GM12873 (cell line): Measurements from ENCODE around the gene ZNF831.

Source experiments
- TF ChIP-seq, protein P1 (sequence below): IDR thresholded peaks from 2 replicates; pipeline ENCODE4 v1.5.1; 2012; ENCODE audit warnings: low read depth, mild to moderate bottlenecking, moderate library complexity, low read length, control low read depth; ENCODE audit not compliant: insufficient read depth; ENCODE audit errors: missing control alignments

Gene ZNF831

DNA sequence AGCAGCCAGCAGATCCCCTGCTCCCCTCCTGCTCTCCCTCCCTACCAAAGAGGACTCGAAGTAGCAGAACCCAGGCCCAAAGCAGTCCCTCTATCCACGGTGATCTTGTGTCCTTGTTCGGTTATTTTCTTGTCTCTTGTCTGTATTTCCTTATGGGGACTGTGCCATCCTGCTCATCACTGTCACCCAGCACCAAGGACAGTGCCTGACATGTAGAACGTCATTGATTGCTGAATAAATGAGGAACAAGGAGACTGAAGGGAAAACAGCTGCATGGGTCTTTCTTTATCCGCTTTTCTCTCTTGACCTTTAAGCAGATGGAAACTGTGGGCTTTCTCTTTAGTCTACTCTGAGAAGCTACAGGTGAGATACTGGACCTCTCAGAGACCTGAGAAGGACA, 29.4 kb upstream of the ZNF831 start:
- TF ChIP-seq, protein P1, sequence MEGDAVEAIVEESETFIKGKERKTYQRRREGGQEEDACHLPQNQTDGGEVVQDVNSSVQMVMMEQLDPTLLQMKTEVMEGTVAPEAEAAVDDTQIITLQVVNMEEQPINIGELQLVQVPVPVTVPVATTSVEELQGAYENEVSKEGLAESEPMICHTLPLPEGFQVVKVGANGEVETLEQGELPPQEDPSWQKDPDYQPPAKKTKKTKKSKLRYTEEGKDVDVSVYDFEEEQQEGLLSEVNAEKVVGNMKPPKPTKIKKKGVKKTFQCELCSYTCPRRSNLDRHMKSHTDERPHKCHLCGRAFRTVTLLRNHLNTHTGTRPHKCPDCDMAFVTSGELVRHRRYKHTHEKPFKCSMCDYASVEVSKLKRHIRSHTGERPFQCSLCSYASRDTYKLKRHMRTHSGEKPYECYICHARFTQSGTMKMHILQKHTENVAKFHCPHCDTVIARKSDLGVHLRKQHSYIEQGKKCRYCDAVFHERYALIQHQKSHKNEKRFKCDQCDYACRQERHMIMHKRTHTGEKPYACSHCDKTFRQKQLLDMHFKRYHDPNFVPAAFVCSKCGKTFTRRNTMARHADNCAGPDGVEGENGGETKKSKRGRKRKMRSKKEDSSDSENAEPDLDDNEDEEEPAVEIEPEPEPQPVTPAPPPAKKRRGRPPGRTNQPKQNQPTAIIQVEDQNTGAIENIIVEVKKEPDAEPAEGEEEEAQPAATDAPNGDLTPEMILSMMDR, result no peak

DNA sequence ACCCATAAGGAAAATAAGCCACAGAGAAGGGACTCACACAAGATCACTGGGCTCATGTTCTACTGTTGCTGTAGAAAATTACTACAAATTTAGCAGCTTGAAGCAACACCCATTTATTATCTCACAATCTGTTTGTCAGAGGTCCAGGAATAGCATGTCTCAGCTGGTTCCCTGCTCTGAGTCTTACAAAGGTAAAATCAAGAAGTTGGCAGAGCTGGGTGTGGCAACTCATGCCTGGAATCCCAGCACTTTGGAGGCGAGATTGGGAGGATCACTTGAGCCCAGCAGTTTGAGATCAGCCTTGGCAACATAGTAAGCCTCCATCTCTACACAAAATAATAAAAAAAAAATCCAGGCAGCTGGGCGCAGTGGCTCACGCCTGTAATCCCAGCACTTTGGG, 28.5 kb upstream of the ZNF831 start:
- TF ChIP-seq, protein P1, result no peak

DNA sequence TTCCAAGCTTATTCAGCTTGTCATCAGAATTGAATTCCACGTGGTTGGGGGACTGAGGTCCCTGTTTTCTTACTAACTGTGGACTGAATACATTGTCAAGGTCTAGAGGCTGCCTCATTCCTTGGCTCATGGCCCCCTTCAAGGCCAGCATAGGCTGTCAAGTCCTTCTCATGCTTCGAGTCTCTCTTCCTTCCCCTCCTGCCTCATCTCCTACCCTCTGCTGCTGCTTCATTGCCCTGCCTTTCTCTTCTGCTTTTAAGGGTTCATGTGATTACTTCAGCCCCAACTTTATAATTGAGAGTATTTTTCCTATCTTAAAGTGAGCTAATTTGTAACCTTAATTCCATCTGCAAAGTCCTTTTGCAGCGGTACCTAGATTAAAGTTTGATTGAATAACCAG, 27.6 kb upstream of the ZNF831 start:
- TF ChIP-seq, protein P1, result no peak

DNA sequence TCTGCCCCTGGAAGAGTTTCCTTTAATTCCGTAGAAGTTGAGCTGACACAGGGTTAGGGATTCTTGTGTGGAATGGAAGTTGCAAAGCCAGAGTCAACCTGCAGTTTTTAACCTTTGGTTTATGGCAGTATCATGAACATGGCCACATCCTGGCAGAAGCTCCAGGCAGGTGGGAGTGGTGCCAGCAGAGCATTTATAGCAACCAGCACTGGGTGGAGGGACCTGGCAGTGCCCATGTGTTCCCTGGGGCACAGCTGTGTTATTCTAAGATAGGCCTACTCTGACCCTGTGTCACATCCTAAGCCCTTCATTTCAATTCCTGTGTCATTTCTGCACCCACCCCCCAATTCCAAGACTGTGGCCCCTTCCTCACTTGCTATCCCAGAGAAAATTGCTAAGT, 26.1 kb upstream of the ZNF831 start:
- TF ChIP-seq, protein P1, result no peak

DNA sequence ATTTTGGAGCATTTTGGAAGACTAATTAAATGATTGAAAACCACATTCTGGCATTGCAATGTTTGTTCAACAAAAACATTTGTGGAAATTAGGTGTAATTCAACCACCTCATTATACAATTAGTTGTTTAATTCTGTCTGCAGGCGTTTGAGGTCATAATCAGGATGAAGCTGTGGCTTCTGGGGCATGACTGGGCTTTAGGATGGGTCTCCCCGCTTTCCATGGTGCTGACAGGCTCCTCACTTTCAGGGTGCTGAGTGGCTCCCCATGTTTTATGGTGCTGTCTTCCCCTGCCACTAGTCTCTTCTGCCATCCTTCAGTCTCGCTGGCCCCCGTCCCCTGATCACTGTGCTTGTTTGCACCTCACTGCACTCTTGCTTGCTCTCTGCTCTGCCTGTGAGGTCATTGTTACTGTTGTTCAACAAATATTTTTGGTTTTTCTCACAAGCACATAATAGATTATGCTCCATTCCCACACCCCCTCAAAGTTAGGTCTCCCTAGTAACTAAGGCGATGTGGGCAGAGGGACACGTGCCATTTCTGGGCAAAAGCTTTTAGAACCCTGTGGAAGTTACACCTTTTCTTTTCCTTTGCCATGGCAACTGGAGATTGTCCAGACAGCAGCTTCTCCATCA, 25.4 kb upstream of the ZNF831 start:
- TF ChIP-seq, protein P1, result no peak

DNA sequence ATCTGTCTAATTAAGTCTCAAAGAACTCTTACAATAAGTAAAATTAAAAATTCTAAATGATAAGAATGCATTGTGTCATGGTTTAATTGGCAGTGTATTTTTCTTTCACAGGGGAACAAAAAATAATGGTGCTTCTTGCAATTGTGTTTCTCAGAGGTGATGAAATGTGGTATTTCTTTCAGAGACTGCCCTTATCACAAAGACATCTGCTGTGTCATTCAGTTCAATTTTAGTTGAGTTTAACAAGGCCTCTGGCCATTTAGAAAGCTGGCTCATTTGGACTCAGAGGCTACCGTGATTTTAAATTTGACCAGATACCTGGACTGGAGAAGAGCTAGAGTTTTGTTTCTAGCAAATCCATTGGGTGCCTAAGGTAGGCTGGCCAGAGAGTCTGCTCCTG, 23.6 kb upstream of the ZNF831 start:
- TF ChIP-seq, protein P1, result no peak

DNA sequence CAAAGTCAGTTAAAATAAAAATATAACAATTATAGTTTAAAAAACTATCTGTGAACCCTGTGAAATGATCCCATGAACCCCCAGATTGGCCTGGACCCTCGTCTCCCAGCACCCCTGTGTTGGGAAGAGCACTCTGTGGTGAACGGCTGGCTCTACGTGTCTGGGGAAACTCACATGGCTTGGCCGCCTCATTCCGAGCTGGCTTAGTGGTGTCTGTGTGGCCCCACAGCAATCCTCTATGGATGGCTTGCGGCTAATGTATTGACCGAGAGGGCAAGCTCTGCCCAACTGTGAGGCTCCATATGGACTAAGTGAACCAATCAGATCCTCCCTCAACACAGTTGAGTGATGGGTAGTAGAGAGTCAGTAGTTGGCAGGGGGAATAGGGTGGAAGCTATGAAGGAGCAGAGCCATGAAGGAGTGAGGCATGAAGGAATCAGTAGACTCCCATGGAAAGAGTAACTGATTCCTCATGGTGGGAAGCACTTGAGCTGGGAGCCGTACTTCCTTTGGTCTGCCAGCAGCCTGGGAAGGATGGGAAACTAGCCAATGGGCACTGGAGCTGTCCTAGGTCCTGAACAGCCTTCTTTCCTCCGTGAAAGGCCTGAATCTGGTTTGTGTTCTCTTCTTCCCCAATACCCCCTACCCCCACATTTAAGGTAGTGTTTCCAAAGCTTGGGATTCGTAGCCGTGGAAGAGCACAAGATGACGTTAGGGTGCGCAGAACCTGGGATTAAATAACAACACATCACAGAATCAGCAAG, 21.6 kb upstream of the ZNF831 start:
- TF ChIP-seq, protein P1, result no peak
